A673 (cell line): ENCODE results near the gene IL17RC.

Source experiments
- EZH2 ChIP-seq: fragments of 200-600 bp; sonication (generic); IDR thresholded peaks from 2 replicates; pipeline ENCODE4 v1.6.1; 2017; ENCODE audit warnings: borderline replicate concordance, low read depth, mild to moderate bottlenecking, mixed read lengths, antibody characterized with exemption, low read length; ENCODE audit not compliant: poor library complexity, severe bottlenecking
- TF ChIP-seq, protein P1 (sequence below): fragments of 300-800, 200-600 bp; sonication (generic); conservative IDR thresholded peaks from 2 replicates; pipeline ENCODE4 v1.5.1; 2017; ENCODE audit warnings: low read depth, mild to moderate bottlenecking, antibody characterized with exemption, low read length, moderate library complexity, mixed read lengths

DNA sequence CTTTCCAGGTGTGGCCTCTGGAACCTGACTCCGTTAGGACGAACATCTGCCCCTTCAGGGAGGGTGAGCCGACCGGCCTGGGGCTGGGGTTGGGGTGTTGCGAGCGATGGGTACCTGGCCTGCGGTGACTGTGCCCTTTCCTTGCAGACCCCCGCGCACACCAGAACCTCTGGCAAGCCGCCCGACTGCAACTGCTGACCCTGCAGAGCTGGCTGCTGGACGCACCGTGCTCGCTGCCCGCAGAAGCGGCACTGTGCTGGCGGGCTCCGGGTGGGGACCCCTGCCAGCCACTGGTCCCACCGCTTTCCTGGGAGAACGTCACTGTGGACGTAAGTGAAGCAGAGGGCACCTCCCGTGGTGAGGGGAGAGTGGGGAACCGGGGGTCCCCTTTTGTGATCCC is 11.3 kb downstream of the IL17RC start:
- TF ChIP-seq, protein P1, sequence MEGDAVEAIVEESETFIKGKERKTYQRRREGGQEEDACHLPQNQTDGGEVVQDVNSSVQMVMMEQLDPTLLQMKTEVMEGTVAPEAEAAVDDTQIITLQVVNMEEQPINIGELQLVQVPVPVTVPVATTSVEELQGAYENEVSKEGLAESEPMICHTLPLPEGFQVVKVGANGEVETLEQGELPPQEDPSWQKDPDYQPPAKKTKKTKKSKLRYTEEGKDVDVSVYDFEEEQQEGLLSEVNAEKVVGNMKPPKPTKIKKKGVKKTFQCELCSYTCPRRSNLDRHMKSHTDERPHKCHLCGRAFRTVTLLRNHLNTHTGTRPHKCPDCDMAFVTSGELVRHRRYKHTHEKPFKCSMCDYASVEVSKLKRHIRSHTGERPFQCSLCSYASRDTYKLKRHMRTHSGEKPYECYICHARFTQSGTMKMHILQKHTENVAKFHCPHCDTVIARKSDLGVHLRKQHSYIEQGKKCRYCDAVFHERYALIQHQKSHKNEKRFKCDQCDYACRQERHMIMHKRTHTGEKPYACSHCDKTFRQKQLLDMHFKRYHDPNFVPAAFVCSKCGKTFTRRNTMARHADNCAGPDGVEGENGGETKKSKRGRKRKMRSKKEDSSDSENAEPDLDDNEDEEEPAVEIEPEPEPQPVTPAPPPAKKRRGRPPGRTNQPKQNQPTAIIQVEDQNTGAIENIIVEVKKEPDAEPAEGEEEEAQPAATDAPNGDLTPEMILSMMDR = no peak
- TF ChIP-seq EZH2 = no peak
